GM19468 (cell line): ENCODE data around the gene ODF4.
"Not testable (repeated sequence)": the region's sequence is repeated elsewhere in the genome, so short reads cannot be mapped to it uniquely, and the experiment has no call there.

Source experiments
- ATAC-seq: cut with Tn5 transposase; IDR thresholded peaks from one replicate; pipeline ENCODE4 v1.9.1; 2021; ENCODE audit warnings: mild to moderate bottlenecking, moderate library complexity, moderate number of reproducible peaks; ENCODE audit not compliant: unreplicated experiment; ENCODE audit errors: extremely low read depth

Gene ODF4

DNA sequence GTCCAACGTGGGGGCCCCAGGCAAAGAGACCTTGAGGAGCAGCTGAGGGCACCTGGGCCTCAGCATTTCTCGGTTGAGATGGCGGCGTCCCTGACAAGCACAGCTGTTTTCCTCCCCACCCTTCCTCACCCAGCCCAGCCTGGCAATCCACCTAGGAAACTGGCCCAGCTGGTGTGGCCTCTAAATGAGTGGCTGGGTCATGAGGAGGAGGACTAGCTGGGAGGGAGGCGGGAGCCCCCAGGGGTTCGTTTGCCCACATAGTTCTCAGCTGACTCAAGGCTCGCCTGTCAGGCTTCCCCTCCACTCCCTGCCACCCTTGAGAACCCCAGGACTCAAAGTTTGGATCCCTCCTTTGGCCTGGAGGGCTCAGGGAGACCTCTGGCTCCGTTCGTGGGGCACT lies 52.1 kb downstream of the ODF4 start:
- no peak for ATAC-seq

- no peak for ATAC-seq
Measured at GRCh38 chr17:8392274-8392673, 52.6 kb downstream of the ODF4 start.

DNA sequence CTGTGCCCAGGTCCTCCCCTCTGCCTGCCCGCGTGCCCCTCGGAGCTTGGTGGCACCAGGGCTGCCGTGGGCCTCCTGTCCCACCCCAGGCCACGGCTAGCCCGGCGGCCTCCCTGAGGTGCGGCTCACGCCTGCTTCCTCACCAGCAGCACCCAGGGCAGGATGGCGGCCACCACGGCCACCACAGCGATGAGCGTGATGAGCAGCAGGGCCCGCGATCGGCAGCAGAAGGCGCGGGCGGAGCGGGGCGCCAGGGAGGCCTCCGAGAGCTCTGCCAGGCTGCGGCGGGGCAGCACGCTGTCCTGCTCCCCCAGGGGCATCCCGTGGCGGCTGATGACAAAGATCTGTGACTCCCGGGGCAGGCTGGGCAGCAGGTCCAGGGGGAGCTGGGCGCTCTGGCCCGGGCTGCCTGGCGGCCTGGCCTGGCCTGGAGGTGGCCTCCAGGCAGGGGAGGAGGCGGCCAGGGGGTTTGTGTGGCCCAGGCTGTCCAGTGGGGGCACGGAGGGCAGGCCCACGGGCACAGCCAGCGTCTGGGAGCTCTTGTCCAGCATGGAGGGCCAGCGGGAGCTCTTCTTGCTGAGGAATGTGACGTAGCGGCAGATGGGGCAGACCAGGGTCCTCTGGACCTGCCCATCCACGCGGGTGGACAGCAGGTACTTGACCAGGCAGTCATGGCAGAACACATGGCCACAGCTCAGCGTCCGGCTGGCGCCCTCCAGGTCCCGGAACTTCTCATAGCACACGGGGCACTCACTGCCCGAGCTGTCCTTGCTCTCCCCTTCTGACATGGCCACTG lies 53.2 kb downstream of the ODF4 start:
- ATAC-seq = no peak

- ATAC-seq = no peak
Measured at GRCh38 chr17:8393470-8394231, 54.0 kb downstream of the ODF4 start.

- ATAC-seq = not testable (repeated sequence)
Measured at GRCh38 chr17:8394497-8394896, 54.9 kb downstream of the ODF4 start.
